ENCODE data around the gene CLMP.
"Not testable (repeated sequence)": the region's sequence is repeated elsewhere in the genome, so short reads cannot be mapped to it uniquely, and the experiment has no call there.

The CLMP gene

DNA sequence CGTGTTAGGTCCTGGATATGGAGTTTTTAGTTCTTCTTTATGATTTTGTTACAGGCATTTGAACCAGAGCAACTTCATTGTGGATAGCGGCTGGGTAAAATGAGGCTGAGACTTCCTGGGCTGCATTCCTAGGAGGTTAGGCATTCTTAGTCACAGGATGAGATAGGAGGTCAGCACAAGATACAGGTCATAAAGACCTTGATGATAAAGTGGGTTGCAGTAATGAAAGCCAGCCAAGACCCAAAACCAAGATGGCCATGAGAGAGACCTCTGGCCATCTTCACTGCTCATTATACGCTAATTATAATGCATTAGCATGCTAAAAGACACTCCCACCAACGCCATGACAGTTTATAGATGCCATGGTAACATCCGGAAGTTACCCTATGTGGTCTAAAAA, 23.4 kb upstream of the CLMP start:
- DNase-seq (ENCODE audit: low read depth), result no peak

DNA sequence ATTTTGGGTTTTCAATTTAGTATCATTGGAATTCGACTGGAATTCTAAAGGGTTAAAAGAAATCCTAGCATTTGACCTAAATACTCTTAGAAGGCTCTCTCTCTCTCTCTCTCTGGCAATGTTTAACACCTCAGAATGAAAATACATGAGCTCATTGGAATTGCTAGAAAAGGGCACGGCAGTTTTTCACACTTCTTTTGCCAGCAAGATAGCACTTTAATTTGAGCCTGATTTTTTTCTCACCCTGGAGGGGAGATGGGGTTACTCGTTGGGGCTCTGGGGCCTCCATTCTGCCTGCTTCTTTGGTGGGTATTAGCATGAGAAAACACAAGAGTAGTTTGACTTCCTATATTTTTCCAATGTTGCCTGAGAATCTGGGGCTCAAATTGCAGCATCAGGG, 22.8 kb upstream of the CLMP start:
- DNase-seq (ENCODE audit: low read depth), result no peak

DNA sequence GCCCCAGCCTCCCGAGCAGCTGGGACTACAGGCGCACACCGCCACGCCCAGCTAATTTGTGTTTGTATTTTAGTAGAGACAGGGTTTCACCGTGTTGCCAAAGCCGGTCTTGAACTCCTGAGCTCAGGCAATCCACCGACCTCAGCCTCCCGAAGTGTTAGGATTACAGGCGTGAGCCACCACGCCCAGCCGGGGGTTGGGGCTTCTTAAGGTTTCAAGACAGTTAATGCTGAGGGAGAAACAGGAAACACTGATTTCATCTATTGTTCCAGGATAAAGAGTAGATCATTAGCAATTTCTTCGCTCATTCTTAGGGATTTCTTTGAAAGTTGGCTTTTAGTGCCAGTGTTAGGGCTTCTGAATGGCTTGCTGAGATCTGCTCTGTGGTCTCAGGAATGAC, 21.2 kb upstream of the CLMP start:
- DNase-seq (ENCODE audit: low read depth), result no peak

DNA sequence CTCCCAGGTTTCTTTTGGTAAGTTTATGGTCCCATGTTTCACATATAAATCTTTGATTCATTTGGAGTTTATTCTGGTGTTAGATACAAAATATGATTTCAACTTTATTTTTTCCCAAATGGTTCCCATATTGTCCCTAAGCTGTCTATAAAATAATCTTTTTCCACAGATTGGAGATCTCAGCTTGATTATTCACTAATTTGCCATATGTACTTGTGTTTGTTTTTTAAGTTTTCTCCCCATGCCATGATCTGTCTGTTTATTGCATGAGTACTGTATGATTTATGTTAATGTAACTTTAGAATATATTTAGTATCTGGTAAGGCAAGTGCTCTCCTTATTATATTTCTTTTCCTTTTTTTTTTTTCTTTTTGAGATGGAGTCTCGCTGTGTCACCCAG, 19.9 kb upstream of the CLMP start:
- DNase-seq (ENCODE audit: low read depth), result no peak

DNA sequence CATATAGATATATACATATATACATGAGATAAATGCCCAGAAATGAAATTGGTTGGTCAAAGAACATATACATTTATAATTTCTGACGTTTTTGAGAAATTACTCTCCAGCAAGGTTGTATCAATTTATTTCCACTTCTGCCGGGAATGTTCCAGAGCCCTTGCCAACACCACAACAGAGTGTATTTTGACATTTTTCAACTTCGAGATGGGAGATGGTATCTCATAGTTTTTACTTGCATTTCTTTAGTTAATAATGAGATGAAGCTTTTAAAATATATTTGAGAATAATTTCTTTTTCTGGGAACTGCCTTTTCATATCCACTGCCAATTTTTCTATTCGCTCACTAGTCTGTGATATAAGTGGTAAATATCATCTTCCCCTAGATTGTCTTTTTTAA, 19.3 kb upstream of the CLMP start:
- no peak for DNase-seq (ENCODE audit: low read depth)

DNA sequence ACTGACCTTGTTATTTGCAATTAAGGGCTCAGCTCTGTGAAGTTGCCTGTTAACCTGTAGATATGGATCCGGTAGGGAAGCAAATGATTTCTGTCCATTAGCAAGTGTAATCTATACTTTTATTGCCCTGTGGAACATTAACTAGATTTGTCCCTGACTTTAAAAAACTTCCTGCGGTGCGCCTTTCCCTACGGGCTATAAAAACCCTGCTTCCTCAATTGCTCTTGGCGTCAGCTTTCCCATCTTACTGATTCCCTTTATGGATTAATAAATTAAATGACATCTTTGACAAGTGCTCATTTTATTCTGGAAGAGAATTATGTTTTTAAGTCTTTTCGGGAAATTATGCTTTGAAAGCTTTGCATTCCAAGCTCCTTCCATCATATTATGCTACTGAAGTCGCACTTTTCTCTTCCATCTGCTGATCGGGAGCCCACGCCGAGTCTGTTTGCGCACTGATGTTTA, 18.3 kb upstream of the CLMP start:
- no peak for DNase-seq (ENCODE audit: low read depth)

DNA sequence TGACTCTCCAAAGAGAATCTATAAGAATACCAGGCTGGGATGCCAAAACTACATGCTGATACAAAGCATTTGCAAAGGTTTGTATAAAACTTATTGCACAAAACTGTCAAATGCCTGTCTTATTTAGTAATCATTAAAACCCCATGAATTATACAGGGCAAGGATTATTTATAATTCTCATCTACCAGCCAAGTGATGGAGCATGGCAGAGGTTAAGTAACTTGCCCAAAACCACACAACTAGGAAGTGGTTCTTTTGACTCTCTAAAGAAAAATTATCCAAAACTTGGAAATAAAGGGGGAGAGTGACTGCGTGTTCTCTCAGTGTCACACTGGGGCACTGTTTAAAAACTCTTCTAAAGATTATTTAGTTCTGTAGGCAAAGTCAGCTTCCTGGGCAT, 17.4 kb upstream of the CLMP start:
- no peak for DNase-seq (ENCODE audit: low read depth)

DNA sequence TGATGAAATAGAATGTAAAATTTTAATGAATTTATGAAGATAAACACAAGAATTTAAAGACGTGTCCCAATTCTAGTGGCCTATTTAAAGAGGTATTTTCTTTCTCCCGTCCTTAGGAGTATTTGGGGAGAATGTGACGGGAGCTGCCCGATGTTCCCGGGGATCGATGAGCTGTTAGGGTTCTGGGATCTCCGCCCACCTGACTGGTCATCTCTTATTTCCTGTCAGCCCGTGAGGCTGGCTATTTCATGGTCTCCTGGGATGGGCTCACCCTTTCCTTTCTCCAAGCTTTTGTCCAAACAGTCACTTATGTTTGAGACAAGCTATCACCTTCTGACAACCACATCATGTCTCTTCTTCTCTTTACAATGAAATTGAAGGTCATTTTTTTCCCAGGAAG, 16.9 kb upstream of the CLMP start:
- DNase-seq (ENCODE audit: low read depth), result no peak

DNA sequence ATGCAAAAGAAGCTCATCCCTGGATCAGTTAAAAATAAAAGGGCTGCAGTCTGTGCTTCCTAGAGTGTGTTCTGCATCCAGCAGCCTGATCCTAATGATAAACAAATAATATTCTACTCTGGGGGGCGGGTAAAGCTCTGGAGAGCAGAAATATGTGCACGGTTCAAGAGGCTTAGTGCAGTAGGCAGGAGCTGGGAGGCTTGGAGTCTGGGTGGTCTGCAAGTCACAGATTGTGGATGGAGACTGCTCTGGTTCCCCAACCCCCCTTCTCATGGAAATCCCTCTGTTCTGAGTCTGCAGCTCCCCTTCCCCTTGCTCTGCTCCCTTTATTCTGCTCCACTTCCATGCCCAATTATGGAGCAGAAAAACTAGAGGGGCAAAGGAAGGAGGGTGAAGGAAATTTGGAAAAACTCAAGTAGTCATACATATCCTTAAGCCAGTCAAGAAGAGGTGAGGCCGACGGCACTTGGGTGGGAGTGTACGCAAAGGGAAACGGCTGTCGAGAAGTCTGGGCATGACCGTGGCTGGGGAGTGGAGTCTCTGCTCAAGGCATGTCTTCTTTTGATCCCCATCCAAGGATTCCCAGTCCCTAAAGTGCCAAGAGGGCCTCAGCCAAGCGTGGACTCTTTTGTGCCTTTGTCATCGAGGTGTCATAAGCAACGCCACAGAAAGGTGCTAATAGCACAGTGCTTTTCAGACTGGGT, 16.3 kb upstream of the CLMP start:
- DNase-seq (ENCODE audit: low read depth), result no peak

DNA sequence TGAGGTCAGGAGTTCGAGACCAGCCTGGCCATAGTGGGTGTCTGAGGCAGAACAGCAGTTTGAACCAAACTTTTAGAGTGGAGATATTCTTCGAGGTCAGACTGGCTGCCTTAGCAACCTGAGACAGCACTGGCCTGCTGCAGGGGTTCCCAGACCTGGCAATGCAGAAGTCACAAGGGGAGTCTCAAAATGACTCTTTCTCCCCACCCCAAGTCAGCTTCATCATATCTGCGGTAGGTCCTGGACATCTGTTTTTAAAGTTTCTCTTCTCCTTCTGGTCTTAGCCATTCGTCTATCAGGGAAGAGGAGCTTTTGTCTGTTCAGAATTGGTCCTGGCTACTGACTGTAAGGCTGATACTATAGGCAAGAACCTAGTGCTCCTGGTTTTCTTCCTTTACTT, 14.5 kb upstream of the CLMP start:
- DNase-seq (ENCODE audit: low read depth), result no peak

DNA sequence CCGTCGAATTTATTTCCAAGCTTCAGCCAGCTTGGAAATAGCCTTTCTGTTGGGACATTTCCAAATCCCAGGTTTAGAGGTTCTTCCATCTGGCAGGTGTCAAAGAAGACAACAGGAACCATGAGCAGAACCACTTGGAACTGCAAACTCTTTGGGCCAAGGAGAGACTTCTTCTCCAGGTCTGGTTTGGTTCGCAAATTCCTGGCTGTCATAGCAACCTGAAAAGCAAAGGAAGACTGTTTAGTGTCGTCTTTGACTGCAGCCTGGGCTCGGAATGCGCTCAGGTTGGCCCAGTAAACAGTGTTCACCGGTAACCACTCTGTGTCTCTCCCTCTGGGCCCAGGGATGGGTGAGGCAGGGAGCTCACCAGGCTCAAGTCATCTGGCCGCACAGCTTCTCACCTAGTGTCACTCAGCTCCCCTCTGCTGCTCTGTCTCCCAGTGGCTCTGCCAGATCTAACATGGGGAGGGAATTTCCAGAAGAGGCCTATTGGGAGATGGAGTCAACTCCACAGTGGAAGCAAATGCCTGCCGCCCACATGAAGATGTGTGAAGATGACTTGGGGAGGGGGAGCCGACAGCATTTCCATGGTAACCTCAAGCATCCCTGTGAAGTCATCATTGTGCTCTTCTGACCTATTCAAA, 11.9 kb upstream of the CLMP start:
- DNase-seq (ENCODE audit: low read depth), result no peak

DNA sequence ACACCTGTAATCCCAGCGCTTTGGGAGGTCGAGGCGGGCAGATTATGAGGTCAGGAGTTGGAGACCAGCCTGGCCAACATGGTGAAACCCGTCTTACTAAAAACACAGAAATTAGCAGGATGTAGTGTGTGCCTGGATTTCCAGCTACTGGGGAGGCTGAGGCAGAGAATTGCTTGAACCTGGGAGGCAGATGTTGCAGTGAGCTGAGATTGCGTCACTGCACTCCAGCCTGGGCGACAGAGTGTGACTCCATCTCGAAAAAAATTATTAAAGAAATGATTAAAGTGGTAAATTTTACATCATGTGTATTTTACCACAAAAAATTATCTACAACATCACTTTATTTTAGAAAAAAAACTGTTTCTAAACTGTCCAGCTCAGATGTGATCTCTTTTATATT, 11.0 kb upstream of the CLMP start:
- not testable (repeated sequence) for DNase-seq (ENCODE audit: low read depth)

DNA sequence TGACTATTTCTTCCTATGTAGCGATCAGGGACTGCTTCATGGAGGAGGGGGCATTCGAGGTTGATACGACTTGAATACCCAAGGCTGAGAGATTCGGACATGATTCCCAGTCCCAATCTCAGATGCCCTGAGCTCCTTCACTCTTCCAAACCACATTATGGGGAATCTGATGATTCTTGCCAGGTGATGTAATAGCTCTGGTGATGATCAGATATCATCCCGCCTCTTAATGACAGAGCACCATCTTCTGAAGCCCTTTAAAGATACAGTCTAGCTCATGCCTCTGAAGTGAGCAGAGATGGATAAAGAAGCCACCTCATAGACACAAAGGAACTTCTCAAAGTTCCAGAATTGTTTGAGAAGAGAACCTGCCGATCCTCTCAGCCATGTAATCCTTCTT, 8.9 kb upstream of the CLMP start:
- no peak for DNase-seq (ENCODE audit: low read depth)

DNA sequence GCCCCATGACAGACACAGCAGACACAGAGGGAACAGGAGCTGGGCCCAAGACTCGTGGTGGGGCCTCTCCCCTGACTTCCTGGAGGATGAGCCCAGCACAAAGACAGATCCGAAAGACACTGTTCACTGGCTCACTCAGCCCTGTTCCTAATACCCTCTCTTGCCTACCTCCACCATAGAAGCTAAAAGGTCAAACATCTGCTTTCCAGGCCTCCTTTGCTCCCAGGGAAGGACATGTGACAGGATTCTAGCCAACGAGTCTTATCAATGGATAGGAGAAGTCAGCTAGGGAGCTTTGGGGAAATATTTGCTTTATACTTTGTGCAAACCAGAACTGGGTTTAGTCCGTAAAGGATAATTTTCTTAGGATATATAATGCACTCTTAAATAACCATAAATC, 8.4 kb upstream of the CLMP start:
- no peak for DNase-seq (ENCODE audit: low read depth)

DNA sequence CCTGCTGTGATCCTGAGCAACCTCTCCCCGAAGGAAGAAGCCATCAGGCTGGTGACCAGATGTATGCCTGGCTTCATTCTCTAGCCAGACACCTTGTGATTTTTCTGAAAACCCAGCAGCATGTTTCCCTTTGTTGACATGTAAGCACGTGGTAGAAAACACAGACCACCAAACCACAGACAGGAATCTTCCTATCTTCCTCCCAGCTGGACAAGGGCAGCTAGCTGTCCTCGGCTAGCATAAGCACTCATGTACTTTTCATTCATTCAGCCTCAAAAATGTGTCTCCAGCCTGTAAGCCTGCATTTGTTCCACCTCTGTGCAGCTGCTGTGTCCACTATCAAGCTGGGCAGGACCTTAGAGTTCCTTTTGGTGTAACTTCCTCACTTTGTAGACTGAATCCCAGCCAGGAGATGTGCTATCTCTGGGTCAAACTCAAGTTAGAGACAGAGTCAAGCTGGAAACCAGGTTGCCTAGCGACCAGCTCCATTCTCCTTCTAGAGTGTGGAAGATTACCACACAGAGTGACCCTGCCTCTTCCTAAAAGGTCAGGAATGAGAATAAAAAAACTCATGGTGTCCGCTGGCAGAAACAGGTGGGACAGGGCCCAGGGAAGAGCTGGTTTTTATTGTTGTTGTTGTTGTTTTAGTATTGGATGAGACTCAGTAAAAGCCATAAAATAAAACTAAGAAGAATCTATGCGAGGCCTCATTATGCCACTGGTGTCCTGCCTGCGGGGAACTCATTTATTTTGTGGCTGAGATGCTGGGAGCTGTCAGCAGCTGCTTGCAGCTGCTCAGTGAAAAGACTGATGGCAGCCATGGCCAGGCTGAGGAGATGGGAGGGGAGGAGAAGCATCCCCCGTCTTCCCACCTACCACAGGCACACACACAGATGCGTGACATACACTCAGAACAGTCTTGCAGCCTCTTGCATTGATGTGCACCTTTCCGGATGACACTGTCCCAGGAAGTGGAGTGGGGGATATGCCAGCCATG, 7.4 kb upstream of the CLMP start:
- no peak for DNase-seq (ENCODE audit: low read depth)

DNA sequence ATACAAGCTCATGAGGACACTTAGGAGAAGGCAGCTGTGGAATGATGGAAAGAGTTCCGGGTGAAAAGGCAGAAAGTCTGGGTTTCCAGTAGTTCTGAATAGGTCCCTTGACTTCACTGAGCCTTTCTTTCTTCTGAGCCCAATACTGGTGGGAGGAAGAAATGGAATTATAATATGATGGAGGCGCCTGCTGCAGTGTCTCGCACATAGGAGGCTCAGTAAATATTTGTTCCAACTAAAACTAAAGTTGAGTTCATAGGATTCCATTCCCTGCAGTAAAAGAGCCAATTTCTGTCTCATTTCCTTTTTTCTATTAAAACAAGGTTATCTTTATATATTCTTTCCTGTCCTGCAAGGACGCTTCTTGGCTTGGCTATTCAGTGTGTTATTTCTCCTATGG, 5.2 kb upstream of the CLMP start:
- no peak for DNase-seq (ENCODE audit: low read depth)

DNA sequence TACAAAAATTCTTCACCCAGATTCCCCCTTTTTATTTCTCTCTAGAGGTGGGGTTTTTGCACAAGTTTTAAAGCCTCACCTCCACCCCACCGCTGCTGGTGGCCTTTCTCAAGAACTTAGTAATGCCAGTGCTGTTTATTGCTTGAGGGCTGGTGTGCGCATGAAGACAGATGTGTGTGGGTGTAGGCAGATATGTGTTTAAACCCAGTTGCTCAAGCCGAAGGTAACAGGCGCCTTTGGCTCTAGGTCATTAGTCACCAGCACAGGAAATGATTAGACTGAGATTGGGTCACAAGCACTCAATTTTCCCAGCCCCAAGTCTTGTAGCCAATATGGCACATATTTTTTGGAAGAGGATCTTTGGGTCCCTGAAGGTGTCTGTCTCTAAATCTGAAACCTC, 2.7 kb upstream of the CLMP start:
- DNase-seq (ENCODE audit: low read depth), result no peak

DNA sequence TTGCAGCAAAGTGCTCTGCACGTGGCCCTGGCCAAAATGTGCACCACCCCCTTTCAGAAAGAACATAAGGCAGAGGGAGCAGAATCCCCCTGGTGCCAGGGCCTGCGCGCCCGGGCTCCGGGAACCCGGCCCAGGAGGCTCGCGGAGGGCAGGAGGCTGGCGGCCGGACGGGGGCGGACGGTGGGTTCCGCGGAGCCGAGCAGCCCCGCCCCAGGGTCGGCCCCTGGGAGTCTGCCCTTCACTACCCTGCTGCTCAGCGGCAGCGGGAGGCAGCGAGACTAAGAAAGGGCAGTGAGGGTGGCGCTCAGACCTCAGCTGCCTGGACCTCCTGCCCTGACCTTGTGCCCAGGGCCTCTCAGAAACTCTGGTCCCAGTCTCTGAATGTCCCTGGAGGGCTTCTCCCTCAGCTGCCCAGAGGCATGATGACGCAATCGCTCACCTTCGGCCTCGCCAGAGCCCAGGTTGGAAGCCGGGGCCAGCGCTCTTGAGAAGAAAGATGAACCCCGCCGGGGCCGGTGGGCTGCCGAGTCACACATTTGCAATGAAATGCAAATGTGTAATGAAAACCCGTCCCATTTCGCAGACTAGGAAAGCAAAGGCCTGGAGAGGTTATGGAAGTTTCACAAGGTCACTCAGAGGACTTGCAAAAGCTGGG, 1.1 kb upstream of the CLMP start:
- DNase-seq (ENCODE audit: low read depth), result no peak

DNA sequence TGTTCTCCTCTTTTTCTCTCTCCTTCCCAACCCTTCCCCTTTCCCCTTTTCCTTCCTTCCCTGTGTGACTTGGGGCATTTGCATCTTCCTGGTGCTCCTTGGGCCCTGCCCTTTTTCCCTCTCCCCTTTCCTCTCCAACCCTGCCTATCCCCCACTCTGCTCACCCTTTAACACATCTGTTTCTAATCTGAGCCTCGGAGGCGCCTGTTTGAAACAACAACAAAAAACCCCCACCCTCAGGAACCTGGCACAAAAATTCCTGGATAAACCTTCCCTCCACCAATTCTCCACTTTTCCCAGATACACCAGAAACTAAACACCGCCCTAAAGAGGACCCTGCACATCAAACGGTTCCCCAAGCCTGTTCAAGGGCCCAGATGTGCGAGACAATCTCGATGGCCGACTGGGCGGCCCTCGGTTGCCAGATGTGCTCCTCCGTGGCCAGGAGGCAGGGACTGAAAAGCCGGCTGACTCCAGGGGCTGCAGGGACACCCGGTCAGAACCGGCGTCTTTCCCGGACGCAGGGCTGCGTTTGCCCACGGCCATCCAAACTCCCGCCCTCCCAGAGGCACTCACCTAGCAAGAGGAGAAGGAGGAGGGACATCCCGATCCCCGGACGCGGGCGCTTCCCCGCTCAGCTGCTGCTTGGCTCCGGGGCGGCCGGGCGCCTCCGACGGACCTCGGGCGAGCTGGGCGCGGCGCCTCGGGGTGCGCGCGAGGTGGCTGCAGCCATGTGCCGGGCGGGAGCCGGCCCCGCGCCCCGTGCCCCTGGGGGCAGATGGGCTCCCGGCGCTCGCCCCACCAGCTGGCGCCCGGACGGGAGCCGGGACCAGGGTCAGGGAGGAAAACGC, 486 bp downstream of the CLMP start:
- DNase-seq (ENCODE audit: low read depth), result no peak

DNA sequence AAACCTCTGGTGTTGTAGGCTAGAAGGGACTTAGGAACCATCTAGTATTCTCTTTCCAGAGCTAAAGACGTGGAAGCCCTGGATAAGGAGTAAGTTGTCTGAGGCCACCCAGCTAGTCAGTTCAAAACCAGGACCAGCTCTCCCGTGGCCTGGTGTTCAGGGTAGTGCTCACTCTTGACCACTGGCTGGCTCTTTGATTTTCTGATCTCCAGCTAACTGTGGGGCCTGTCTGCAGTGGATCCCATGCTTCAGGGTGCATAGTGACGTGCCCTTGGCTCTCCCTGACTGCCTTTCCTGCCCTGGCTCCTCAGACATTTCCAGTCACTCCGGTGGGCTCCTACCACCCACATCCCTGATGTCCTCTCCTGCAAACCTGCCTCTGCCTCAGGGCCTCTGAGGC, 1.3 kb downstream of the CLMP start:
- no peak for DNase-seq (ENCODE audit: low read depth)

DNA sequence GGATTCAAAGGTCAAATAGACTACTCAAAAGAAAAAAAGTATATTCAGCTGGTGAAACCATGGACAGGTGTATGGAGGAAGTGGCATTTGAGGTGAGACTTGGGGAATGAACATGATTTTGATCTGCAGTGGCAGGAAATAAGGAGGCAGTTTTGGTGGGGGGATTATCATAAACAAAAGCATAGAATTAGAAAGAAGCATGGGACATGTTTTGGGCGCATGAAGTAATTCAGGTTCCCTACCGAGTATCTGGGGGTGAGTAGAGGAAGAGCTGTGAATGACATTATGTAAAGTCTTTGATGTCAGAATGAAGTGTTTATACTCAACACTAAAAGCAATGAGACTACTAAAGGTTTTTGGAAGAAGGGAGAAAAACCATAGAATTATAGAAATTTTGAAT, 3.1 kb downstream of the CLMP start:
- no peak for DNase-seq (ENCODE audit: low read depth)

All from CMK (cell line).